ENCODE measurements around the gene NUP54.

NUP54 gene

GRCh38 chr4:76066546-76066945 is 81.7 kb downstream of the NUP54 start:
- DNase-seq = no peak
